SW 1271 (cell line): ENCODE measurements around the gene SLC24A3.
"Not testable (repeated sequence)": the region's sequence is repeated elsewhere in the genome, so short reads cannot be mapped to it uniquely, and the experiment has no call there.

ENCODE experiments used
- DNase-seq, 2 experiments: peaks; one replicate each; lab custom pipeline; 2025; lab: John Stamatoyannopoulos, UW

Gene SLC24A3

DNA sequence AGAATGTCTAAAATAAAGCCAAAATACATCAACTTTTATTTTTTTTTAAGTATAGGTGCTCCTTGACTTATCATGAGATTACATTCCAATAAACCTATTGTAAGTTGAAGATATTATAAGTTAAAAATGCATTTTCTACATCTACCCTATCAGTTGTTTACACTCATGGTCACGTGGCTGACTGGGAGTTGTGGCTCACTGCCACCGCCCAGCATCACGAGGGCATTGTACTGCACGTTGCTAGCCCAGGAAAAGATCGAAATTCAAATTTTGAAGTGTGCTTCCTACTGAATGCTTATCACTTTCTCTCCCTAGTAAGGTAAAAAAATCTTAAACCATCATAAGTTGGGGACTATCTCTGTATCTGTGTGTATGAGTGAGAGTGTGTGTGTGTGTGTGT lies 419.0 kb downstream of the SLC24A3 start:
- no peak for DNase-seq

DNA sequence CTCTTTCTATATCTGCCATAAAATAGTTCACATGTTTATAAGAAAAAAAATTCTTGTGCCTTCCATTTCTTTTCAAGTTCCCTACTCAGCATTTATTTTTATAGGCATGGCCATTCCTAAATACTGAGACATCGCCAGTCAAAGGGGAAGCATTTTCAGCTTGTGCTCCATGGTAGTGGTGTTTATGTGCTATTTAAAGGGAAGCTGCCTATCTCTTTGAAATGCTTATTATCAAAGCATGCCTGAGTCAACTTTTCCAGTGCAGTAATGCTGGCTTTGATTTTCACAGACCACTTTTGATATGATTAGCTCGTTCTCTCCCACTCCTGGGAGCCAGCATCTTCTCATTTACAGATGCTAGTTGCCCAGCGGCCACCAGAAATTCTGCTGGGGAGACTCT lies 421.5 kb downstream of the SLC24A3 start:
- DNase-seq: no peak

DNA sequence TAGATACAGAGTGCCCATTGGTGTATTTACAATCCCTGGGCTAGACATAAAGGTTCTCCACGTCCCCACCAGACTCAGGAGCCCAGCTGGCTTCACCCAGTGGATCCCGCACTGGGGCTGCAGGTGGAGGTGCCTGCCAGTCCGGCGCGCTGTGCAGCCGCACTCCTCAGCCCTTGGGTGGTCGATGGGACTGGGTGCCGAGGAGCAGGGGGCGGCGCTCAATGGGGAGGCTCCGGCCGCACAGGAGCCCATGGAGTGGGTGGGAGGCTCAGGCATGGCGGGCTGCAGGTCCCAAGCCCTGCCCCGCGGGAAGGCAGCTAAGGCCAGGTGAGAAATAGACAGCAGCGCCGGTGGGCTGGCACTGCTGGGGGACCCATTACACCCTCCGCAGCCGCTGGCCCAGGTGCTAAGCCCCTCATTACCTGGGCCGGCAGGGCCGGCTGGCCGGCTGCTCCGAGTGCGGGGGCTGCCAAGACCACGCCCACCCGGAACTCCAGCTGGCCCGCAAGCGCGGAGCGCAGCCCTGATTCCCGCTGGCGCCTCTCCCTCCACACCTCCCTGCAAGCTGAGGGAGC lies 427.1 kb downstream of the SLC24A3 start:
- not testable (repeated sequence) for DNase-seq

DNA sequence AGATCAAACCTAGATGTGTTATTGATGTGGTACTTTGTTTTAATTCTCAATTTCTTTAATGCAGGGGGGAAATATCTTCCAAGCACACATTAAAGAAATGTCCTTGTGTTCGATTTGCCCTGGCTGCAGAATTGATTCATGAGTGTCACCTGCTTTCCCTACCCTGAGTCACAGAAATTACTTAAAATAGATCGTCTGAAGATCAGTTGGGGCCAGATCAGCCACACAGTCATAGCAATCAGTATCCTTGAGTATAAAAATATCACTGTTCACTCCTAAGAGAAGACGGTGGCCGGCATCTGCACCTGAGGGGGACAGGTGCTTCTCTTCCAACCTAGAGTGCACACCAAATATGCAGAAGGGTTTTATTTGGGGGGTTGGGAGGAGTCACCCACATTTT lies 430.4 kb downstream of the SLC24A3 start:
- DNase-seq: no peak

DNA sequence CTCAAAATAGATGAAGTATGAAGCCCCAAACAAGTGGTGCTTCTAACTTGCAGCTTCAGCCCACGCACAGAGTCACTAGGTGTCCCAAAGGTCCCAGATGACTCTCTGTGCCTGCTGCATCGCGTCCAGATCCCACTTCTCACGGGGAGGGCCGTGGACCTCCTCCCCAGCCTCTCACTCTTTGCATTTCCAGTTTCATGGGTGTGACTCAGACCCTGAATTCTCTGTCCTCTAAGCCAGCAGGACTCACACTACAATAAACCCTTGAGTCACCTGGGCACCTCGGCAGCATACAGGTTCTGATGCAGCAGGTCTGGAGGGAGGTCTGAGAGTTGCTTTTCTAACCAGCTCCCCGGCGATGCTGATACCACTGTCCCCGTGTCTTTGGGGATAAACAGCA lies 431.6 kb downstream of the SLC24A3 start:
- DNase-seq: no peak

DNA sequence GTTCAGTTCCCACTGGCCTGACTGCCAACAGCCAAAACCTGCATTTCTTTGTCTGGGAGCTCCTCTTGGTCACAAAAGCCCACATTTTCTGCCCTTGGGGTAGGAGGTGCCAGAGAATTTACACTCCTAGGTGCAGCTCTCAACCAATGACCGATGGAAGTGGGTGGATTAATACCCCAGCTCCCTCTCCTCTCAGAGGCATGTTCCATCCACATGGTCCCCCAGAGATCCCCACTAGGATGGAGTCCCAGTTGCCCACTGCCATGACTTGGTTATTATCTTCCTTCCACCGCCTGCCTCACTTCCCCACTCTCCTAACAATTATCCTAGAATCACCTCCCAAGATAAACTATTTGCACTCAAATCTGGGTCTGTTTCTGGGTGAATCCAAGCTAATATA lies 434.5 kb downstream of the SLC24A3 start:
- no peak for DNase-seq

DNA sequence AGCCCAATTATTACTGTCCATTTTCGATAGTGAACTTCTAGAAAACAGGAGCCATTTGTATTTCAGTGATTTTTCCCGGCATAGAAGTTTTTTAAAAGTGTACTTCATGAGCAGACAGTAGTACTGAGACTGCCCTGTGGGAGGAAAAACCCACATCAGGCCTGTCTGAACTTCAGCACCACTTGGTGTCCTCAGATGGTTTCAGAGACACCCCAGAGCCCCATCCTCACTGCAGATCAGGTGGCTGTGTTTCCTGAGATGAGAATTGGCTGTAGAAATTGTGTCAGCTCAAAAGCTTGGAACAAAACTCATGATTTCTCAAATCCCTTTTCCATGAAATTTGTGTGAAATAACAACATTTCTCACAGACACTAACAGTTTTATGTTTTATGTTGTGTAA lies 435.6 kb downstream of the SLC24A3 start:
- no peak for DNase-seq

DNA sequence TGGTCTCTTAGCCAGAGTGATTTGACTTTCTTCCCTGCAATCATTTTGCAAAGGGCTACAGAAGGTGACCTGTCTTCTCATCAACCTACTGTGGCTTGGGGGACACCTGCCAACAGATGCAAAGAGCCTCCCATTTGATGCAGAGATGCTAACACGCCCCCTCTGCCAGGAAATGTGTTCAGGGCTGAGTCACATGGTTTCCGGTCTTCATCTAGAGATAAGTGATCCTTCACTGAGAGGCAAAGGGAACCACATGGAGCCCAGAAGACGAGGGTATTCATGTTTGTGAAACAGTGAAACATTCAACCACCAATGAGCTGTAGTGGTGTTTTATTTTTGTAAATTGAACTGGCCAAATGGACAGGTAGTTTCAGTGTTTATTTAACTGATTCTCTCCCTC lies 436.6 kb downstream of the SLC24A3 start:
- DNase-seq: no peak

DNA sequence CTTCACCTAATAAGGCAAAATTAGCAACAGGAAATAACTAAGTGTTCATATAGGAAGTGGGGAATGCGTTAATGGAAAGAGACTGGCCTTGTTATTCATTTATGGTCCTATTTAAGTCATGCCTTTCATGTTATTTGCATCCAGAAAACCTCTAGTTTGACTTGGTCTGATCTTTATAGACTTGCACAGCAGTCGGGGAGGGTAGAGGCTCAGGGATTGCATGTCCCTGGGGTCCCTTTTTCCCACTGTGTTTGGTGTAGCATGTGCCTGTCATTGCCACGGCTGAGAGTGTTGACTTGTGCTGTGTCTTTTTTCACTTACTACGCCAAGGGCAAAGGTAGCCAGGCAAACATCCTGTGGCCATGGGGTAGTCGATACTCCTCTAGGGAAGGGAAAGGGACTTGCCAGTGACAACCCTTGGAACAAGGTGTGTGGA lies 440.2 kb downstream of the SLC24A3 start:
- DNase-seq: no peak

DNA sequence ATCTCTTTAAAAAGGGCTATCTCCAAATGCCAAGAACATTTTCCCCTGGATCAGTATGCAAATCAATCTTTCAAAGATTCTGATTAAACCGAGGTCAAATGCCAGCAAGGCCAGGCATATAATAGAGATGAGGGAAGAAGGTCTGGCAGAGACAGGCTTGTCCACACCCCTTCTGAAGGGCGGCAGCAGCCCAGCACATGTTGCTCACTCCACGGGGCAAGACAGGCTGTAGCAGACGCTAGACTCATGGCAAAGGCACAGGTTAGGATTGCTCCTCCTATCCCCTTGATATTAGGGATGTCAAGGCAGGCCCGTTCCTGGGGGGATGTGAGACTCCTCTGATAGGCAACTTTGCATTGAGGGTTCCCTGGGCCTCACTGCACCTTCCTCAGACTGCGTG lies 440.9 kb downstream of the SLC24A3 start:
- no peak for DNase-seq

DNA sequence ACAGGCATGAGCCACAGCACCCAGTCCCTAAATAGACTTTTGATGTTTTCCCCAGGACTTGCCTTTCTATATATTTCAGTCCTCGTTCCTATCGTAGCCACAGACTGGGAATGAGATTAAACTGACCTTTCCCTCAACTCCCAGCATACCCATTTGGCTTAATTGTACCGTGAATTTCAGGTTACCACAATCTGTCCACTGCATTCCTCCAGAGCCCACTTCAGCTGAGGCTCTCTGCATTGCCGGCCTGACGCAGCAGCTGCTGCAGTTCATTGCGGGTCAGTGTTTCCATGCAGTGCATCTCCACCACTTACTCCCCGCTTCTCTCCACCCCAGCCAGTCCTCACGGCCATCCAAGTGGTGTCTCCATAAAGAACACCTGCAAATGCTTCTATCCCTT lies 442.5 kb downstream of the SLC24A3 start:
- no peak for DNase-seq

DNA sequence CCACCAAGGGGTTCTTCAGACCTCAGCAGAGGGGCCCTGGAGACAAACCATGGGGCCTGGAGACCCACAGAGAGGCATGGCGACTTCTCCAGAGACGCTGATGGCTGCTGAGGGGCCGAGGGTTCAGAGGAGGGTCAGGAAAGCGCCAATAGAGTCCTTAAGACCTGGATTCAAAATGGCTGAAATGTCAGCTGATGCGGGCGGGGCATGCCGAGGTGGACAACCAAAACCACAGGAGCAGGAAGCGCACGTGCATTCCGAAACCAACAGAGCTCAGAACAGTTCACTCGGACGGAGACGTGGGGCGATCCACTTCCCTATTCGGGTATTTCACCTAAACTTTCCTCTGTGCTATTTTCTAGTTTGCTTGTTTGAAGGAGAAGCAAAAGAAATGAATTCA lies 445.7 kb downstream of the SLC24A3 start:
- DNase-seq: no peak

DNA sequence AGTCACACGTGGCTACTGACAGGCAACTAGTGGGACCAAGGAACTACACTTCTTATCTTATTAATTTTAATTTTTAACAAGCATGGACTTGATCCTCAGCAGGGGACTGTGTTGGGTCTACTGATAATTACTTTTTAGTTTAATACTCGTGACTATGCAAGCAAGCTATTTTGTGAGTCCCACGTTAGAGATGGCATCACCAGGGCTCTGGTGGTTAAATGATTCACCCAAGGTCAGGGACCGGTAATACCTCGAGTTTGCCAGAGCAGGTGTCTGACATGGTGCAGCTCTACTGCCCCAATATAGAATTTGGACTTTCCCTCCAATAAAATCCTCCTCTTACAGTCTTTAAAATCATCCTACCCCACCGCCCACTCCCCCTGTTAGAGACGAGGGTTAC lies 447.0 kb downstream of the SLC24A3 start:
- no peak for DNase-seq

DNA sequence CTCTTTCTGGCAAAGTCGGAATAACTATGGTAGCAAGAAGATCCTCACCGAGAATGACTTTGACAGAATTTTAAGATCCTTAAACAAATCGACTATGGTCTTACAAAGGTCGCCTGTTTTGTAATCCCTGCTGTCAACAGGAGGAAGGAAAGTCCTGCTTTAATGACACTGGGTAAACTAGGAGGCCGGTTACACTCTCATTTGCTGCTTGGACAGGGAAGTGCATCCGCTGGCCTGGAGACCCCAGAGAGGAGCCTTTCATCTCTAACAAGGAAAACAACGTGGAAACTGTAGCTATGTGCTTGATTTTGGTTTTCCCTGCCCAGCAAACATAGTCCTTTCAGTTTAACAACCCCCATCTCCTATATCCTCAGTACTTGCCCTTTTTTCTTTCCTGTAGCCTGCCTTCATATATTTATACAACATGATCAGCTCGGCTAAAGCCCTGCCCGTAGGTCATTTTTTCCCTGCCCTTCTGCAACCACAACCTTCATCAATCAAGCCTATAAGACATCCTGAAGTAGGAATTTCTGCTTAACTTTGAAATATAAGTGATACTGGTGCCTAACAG lies 448.5 kb downstream of the SLC24A3 start:
- no peak for DNase-seq

DNA sequence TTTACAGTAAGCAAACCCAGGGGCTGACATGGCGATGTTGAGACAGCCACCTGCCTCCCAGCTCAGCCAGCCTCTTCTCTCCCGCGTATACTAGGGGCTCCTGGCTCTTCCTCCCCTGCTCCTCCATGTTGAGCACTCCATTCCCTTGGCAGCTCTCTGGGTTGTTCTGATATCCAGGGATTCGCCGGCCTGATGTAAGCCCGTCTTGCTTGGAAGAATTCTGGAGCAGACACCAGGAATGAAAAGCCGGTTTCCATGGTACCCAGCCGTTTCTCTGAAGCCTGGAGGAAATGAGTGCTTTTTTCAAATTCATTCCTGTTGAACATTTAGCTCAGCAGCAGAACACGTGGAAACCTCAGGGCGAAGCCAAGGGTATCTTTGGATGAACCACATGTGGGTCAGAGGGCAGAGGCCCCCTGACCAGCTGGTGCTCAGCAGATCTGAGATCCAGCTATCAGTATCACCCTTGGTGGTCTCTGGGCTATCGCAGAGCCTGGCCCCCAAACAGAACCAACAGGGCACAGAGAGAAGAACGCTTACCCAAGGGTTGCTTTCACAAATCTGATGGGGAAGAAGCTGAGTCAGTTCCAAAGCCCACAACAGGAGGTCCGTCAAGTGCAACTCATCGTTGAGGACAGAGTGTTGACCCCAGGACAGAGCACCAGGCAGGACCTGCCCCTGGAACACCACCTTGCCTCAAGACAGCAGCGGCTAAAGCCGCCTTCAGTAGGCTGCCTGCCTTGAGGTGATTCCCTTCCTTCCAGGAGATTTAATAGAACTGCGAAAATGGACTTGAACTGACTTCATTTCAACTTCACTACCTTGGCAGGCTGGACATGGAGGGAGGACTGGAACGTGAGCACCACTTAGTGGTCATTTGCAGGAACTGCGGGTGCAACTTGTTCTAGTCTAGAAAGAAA lies 449.5 kb downstream of the SLC24A3 start:
- peak; percentile 28 to 78 for DNase-seq

DNA sequence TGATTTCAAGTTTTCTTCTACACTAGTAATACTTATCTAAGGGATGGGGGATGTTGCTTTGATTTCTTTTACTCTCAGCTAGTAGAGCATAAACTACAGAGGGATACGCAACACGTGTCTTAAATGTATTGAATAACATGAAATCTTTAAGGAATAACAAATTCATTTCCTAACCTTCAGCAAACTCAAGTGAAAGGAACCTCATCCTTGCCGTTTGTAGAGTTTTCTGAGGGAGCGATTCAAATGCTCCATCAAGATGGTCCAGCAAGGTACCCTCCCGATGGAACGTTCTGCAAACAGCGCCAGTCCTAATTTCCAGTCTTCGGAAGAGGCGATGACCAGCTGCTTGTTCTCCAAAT lies 450.2 kb downstream of the SLC24A3 start:
- DNase-seq: no peak

DNA sequence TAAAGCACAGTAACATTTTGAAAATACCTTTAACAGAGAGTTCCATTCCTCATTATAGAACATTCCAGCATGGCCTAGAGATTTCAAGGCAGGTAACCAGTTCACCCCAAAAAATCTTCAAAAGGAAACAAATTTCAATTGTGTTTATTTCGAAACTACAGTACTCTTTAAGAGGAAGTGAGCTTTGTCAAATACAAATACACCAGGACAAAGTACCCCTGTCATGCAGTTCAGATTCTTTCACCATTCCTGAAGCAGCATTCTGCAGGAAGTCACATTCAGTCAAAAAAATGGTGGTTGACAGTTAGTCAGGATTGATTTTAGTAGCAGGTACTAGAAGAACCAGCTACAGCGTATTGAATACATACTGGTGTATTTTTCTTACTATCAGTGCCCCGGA lies 456.0 kb downstream of the SLC24A3 start:
- no peak for DNase-seq

DNA sequence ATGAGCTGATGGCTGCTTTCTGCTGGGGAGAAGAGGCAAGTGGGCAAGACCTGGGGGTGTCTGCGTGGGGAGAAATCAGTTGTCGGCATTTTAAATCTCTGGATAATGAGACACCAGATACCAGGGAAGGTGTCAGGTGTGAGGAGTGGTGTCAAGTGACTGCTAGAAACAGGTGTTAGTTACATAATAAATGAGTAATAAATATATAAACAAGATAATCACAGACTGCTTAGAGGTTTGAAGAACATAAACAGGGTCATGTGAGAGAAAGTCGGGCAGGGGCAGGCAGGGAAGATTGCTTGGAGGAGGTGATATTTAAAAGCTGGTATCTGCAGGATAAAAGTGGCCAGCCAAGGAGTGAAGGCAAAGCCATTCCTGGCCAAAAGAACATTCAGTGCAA lies 458.4 kb downstream of the SLC24A3 start:
- DNase-seq: no peak

DNA sequence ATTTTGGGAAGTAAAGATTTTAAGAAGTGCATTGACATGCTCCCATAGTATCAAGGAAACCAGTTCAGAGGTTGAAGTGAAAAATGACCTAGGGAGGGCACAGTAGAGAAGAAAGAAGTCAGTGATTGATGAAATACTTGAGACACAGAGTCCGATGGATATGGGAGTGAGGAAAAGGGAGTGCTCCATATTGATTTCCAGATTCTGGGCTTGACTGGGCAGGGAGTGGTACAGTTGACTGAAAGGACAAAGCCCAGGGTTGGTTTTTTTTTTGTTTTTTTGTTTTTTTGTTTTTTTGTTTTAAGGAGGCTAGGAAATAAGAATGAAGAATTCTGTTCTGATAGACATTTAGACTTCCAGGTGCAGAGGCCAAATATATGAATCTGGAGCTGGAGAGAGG lies 458.9 kb downstream of the SLC24A3 start:
- no peak for DNase-seq

DNA sequence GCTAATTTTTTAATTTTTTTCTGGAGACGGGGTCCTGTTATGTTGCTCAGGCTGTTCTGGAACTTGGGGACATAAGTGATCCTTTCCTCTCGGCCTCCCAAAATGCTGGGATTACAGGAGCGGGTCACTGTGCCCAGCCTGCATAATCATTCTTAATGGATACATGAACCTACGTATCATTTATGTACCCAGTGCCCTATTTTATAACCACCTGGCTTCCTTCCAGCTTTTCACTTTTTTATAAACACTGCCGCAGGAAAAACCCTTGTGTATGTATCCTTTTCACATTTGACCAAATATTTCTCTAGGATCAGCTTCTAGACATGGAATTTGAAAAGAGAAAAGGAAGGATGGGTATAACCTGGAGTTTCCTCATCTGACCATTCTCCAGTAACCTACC lies 460.1 kb downstream of the SLC24A3 start:
- DNase-seq: no peak

DNA sequence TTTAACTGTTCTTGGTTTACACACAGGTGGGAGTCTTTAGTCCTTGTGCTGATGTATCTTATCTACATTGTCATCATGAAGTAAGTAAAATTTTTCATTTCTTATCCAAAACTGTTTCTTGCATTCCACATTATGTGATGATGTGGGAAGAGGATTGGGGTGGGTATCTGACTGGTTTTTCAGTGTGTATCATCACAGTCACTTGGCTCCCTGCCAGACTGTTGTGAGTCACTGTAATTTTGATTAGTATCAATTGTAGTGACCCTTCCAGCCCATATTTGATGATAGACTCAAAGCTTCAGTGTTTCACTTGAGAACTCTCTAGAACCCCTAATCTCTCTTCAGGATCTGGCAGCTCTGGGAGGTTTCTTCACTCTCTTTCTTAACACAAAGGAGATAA lies 461.1 kb downstream of the SLC24A3 start:
- no peak for DNase-seq

DNA sequence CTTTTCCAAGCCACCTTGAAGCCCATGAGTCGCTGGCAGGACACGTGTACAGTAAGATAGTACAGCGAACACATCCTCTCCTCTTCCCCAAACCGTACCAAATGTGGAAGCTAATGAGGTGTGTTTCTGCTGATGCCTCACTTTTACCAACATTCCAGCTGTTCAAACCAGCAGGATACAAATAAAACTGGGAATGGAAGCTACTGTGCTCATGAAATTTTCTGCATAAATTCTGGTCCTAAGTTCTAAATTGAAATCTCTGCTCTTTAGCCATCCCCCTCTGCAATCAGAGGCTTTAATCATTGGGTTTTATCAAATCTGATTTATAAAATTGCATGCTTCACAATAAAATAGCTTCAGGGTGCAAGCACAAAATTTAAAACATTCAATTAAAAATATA lies 463.8 kb downstream of the SLC24A3 start:
- DNase-seq: no peak

DNA sequence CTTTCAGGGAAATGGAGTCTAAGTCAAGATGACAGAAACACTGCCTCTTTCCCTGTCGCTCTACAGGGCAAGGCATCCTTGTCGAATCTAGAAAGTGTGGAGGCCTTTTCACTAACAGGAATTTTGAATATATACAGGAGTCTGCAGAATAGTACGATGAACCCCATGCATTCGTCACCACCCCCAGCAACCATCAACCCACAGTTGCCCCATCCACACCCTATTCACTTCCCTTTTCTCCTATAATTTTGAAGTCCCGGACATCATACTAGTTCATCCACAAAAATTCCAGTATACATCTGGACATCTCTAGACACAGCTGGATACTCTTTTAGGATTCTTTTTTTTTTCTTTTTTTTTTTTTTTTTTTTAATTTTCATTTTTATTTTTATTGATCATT lies 464.9 kb downstream of the SLC24A3 start:
- no peak for DNase-seq
